NCI-H2171 treated with DMSO at 0.1 percent for 48 hours (cell line): ENCODE measurements around the gene DLST.
A peak's percentile ranks its signal among the peaks of the same experiment; 100 is the strongest.

Experiments used
- DNase-seq: peaks from one replicate; lab custom pipeline; 2025; lab: John Stamatoyannopoulos, UW

The DLST gene

DNA sequence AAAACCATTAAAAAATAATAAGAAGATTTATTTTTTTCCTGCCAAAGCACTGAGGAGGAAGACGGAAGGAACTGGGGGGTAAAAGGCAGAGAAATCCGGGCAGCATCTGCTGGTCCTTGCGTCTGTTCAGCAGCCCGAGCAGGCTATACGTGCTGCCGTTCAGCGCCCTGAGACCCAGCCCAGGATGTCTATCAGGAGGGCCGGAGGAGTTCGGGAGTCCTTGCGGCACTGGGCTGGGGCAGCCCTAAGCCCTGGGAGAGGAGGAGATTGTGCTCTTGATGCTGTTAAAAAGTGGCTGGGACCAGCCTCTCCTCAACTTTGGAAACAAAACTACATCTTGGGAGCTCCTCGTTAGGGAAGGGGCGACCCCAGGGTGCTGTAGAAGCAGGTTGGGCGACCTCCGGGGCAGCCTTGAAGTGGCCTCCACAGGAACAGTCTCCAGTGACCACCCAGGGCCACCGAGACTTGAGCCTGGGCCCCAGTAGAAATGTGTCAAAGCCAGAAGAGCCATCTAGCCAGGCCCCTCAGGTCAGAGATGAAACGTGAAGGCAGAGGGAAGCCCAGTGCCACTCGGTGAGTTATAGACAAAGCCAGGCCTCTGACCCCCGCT is 59.3 kb downstream of the DLST start:
- no peak for DNase-seq

DNA sequence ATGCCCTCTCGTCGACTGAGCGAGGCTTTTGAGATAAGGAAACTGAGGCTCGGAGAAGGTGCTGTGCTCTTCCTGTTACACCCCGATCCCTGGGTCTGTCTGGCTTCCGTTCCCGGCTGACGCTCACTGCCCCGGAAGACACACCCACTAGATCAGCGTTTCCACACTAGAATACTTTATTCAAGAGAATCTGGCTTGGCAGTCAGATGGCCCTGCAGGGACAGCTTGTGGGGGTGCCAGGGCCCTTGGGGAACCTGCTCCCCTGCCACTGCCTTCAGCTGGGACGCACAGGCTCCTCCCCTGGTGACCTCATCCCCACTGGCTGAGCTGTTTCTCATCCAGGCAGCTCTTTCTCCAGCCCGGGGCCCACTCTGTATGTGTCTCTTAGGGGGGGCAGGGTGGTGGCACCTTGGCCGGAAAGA is 60.0 kb downstream of the DLST start:
- DNase-seq: no peak

DNA sequence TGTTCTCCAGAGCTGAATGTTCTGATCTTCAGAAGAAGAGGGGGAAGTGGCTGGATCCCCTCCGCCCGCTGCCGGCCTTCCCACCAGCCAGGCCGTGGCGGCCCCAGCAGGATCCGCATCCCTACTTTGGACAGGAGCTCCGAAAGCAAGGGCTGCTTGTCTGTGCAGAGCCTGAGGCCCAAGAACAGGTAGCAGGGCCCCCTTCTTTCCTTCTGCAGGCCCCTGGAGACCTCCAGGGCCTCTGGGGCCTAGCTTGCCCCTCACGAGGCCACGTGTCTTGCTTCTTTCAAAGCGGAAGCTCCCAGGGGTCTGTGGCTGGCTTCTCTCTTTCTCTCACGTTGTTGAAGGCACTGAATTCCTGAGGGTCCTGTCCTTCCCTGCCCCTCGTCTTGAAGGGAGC is 60.5 kb downstream of the DLST start:
- DNase-seq: no peak

DNA sequence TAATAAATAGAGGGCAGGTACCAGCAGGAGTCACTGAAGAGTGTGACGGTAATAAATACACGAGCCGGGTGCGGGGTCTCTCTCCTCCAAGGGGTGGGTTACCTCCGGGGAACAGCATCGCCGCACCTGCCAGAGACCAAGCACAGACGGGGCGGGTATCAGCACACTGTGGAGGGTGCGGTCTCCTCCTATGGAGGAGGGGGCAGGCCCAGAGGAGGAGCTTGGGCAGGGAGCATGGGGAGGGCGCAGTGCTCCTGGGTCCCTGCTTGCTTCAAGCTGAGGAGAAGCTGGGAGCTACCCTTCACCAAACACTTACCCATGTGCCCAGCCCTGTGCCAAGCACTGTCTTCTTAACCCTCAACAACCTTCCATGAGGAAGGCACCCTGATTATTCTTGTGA is 60.9 kb downstream of the DLST start:
- DNase-seq: no peak

DNA sequence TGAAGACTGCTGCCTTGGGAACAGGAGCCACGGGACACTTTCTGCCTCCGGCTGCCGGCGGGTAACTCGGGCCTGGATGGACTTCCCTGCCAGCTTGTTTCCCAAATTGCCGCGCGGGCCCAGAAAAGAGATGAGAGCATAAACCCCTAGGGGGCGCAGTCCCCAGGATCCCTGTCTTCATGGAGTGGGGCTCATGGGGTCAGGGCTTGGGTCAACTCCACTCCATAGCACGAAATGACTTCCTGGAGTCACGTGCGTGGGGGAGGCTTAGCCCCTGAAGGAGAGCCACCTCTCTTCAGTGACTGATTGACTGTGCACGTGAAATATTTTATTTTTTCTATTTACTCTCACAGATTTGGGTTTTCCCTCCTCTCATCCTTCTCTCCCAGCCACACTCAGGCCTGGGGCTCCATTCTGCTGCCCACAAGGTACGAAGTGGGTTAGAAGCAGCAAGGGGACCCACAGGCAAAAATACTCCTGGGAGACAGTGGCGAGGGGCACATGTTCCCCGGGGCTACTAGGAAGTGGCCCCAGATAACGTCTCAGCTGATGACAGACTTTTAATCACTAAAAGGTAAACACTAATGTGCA is 63.6 kb downstream of the DLST start:
- DNase-seq: no peak

DNA sequence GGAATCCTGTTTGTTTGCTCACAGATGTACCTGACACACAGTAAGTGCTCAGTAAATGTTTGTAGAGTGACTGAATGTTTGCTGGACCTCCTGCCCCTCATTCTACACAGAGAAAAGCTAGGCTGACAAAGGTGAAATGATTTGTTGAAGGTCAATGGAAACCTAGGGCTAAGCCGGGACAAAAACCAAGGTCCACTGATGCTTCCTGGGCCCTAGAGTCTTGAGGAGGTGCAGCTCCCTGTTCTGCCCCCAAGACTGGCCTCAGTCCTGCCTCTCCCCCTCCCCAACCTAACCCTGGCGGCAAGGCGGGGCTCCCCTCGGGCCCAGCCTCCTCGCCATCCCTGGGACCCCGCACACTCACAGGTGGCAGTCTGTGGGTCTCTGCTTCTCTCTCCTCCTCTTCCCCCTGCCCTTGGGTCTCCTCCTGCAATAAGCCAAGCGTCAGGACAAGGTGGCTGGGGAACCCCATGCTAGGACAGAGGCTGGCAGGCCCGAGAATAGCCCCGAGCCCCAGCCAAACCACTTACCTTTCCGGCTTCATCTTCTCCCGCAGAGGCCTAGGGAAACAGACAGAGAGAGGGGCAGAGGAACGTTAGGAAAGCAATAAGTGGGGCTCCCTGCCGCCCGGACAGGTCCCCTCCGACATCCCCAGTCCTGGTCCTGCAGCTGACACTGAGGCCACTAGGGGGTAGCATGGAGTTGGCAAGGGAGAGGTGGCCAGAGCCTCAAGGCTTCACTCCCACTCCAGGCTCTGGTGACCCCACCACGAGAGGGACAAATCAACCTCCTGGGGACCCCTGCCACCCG is 64.3 kb downstream of the DLST start:
- DNase-seq: peak; percentile 38

DNA sequence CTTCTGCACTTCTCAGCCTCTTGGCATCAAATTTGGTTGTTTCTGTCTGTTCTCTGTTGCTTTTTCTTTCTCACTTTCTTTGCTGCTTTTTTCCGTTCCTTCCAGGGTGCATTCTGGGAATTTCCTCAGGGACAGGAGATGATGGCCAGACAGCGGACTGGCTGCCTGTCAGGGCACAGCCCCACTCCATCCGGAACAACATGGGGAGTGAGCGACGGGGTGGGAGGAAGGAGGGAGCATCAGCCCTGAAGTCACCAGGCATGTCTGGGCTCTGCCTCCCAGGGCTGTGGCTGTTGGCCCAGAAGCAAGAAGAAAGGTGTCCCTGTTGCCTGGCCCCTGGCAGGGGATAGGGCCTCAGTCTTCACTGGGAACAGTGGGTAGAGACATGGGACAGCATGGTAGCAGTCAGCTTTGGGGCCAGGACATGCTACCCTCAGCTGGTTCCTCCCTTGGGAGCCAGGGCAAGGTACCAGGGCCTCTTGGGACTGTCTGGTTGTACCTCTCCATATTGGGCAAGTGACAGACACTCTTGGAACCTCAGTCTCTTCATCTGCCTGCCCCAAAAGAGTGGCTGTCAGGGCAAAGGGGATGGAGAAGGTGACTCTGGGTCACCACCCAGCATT is 65.1 kb downstream of the DLST start:
- no peak for DNase-seq

DNA sequence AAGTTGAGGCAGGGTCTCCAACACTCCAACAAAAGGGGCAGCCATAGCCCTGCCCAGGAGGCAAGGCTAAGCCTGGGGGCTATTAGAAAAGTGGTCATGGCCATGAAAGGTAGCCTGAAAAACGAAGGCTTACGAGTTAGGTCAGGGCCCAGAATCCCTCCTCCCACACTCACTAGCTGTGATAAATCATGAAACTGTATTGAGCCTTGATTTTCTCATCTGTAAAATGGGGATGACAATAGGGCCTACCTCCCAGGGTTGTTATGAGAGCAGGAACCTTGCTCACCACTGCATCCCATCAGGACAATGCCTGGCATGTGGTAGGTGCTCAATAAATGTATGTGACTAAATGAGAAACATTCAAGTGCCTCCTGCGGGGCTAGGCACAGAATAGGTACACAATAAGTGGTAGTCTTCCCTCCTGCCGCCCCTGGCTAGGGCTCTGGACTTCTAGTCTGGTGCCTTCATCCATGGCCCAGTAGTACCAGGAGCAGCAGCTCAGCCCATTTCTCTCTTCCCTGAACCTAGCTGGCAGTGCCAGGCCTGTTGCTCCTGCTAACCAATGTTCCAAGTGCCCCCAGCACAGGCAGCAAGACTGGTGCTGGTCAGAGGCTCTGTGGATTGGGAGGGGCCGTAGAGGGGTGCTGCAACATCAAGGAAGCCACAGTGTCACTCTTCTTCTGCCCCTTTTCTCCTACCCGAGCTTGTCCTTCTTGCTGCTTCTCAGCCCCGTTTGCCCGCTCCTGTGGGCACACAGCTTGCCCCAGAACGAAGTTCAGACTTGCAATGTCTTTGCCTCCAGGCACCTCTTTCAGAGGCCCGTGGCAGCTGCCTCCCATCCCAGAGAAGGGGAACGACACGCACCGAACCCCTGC is 65.9 kb downstream of the DLST start:
- DNase-seq: no peak

DNA sequence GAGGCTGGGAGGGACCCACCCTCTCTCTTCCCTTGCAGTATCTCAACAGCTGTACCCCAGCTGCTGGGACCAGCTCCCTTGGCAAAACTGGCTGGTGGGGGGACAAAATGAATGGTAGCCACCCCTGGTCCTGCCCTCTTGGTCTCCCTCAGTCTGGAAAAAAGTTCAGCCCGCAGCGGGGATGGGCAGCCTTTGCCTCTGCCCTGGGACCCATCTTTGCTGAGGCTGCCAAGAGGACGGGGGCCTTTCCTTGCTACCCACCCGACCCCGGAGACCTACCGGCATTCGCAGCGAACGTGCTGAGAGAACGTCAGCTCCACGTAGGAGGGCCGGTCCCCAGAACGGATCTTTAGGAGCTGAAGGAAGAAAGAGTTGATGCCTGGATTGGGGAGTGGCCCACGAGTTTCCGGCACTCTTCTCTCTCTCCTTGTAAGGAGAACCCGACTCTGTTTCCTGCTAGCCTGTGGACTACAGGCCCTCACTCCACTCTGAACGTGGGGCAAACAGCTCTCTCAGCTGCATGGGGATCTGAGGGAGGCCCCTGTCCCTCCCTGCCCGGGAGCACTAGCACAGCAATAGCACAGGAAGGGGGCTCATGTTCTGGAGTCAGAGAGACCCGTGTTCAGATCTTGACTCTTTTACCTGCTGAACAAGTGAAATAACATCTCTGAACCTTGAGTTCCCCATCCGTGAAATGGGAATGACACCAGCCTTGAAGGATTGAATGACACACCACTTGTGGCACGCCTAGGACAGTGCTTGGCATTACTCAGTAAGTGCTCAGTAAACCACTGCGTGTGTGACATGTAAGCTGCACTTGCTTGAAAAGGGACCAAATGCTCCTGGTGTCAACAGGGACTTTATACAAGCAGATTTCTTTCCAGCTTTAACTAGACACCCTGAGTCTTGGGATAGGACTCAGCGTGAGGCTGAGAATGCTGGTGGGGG is 66.8 kb downstream of the DLST start:
- no peak for DNase-seq

DNA sequence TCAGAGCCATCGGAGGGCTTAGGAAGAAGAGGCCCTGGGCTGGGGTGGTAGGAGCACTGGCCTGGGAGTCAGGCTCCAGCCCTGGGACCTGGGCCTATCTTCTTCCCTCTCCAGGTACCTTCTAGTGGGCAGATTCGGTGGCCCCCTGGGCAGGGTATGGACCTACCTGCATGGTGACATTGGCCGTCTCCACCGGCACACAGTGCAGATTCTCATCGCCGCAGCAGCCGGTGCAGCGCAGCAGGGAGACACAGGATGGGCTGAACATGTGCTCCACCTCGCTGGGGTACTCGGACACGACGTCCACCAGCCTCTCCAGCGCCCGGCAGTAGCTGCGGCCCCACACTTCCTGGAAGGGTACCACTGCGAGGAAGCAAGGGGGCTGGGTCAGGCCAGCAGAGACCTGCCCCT is 67.5 kb downstream of the DLST start:
- no peak for DNase-seq

DNA sequence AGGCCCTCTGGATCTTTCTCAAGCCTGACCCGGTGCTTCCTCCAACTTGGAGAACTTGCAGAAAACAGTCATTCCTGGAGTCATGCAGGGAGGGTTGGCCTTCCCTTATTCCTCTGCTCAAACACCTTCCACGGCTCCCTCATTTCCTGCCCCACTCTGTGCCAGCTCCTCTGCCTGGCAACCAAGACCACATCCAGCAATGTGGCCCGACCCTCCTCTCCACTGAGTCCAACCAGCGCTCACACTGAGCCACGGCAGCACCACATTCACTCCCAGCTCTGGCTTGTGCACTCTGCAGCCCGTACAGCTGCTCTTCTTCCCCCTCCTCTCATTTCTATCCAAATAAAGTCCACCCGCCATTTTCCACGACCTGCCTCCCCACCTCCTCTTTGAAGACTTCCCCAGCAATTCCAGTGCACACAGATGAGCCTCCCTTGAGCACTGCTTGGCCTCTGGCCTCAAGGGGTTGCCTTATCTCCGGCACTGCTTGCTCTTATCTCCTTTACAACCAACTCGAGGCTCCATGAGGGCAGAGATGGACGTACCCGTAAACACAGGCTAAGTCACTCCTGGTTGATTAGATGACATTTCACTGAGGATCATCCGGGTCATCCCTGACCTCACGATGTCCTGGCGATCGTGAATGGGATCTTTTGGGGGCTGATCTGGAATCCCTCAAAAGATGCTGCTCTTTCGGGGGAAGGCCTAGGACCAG is 68.3 kb downstream of the DLST start:
- no peak for DNase-seq

DNA sequence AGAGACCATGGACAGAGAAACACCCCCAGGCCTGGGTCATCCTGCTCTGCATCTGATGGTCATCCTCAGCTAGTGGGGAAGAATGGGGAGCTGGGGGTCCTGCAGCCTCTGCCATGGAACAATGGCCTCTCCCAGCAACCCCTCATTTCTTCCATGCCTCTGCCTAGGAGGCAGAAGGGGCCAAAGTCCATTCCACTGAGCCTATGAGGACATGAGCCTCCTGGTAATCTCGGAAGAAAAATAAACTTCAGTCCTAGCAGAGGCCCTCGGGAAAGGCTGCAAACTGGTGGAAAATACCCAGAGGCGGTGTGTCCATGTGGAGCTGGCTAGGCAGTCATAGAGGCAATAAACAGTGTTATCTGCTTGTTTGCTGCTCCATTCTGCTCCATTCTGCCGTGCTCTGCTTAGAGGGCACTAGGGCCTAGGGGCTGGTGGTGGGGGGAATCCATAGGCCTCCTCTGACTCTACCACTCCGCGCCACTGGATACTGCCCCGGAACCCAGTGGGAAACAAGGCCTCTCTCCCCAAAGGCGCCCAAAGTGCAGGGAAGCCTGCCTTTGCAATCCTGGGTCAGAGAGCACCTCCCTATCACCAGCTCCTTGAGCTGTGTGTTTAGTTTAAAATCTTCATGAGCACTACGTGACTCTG is 69.2 kb downstream of the DLST start:
- no peak for DNase-seq

DNA sequence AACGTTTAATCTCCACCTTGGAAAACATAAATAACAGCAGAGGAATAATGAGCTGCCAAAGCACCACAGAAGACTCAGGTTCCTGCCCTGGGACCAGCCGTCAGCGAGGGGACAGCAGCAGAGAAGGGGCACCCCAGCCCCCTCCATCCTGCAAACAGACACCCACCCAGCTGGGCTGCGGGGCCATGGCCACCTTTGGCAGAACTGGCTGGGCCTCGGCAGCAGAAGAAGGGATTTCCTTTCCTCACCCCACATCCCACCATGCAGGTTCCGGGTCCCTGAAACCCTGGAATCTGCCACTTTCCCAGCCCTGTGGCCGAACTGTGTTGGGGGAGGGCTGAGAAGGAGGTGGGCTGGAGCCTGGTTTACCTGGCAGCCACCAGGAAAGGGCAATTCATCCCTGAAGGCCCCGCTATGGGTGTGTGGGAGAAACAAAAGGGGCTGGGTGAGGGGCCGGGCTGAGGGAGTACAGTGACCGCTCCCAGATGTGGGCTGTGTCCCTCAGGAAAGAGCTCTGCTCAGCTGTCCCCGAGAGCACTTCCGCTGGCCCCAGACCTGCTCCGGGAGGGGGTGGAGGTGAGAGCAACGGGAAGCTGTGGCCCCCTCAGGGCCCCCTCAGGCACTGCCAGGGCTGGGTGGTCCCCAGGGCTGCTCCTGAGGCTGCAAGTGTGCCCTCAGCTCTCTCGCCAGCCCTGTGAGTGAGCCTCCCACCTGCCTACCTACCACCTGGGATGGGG is 69.9 kb downstream of the DLST start:
- no peak for DNase-seq

DNA sequence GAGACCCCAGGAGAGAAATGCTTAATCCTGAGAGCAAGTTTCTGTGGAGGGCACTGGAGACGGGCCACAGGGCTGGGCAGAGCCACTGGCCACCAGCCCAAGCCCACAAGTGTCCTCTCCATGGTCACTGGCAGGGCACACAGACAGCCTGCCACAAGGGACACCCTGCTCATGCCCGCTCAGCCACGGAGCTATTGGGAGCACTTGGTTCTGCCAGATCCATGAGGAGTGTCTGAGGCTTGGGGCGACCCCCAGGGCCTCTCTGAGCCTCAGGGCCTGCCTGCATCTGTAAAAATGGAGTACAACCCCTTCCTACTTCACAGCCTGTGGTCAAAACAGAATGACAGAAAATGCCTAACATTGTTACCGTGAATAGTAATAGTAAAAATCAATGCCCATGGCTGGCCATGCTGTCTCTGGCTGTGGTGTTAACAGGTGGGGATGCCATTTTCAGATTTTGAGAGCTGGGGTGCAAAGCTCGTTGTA is 70.5 kb downstream of the DLST start:
- no peak for DNase-seq

DNA sequence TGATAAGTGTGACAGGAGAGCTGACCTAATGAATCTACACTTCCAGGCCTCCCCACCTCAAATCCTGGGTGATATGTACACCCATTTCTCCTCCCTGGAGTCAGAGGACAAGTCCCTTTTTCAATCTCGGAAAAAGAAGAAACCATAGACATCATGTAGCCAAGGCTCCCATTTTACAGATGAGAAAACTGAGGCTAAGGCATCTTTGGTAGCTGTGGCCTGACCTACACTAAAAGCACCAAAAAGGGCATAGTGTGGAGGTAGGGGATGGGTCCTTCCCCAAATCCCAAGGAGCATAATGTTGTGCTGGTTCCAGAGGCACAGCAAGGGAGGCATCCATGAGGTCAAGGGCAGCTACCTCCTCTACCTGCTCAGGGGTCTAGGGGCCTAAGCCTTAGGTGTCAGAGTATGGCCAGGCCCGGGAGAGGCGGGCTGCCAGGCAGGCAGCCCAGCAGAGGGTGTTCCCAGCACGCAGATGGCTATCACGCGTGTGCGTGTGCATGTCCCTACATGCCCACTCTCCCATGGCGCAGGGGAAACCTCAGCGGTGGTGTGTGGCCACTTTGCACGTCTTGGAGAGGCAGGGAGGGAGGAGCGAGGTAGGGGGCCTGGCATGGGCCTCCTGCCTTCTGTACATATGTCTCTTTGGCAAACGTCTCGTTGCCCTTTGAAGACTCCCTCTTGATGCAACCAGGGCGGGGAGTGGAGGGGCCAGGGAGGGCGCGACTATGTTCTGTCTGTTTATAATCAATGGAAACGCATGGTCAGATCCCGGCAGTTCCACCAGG is 71.2 kb downstream of the DLST start:
- peak; percentile 84 for DNase-seq
